HepG2 (cell line): ENCODE measurements around the gene GAS2L1. TPM values are rescaled to one million over a fixed set of nuclear protein-coding genes. Genes with fewer than 3 reads are reported as not detected.

Experiments used
- ATAC-seq: fragments of 200-7000 bp; cut with Tn5 transposase; 3 replicates; pipeline ENCODE4 v1.9.1; 2020; ENCODE audit warnings: mild to moderate bottlenecking, moderate library complexity
- BruUV-seq: library from RNA; stranded (reverse); fragments of 400-500 nt; replicated peaks from 2 replicates; lab custom pipeline; 2021; lab: Mats Ljungman, UMichigan
- CTCF ChIA-PET: fragments of 300-600 bp; formaldehyde crosslinking; extraction: SDS; loops from one replicate; lab custom pipeline; 2021; ENCODE audit warnings: low total read pairs, inconsistent platforms, low intra/inter-chr PET ratio; lab: Yijun Ruan, JAX
- POLR2A ChIA-PET: fragments of 350-600 bp; sonication (Branson Sonifier 250); formaldehyde crosslinking; loops from one replicate; lab custom pipeline; 2020; ENCODE audit warnings: antibody characterized with exemption, inconsistent platforms; lab: Yijun Ruan, JAX
- DNase-seq: peaks from one replicate; pipeline ENCODE4 v3.0.0-alpha.2; 2015; ENCODE audit warnings: low spot score
- FAIRE-seq: peaks from 3 replicates; lab custom pipeline; 2011; peaks lifted over from hg19 to GRCh38; lab: Jason Lieb, UNC
- H2AFZ ChIP-seq: one replicate; pipeline ENCODE4 v1.6.1; 2011; ENCODE audit warnings: low read length, inconsistent platforms
- H3K27ac ChIP-seq: fragments of 300-600 bp; 3 replicates; pipeline ENCODE4 v1.8.0; 2011; ENCODE audit warnings: mixed run types, mild to moderate bottlenecking, mixed read lengths, low read length, inconsistent platforms; ENCODE audit not compliant: insufficient read depth; ENCODE audit errors: extremely low read length
- H3K27me3 ChIP-seq, 2 experiments: fragments of 200-600 bp in 1 of 2; 2 replicates in 1 of 2; 3 replicates in 1 of 2; pipeline versions ENCODE4 v1.6.0 to v1.8.0; 2011; ENCODE audit warnings: low read length in 2 of 2, mild to moderate bottlenecking in 2 of 2, moderate library complexity in 2 of 2, inconsistent platforms in 1 of 2; ENCODE audit not compliant: insufficient read depth in 2 of 2, control insufficient read depth in 1 of 2
- H3K36me3 ChIP-seq, 2 experiments: fragments of 200-600 bp in 1 of 2; replicated peaks in 1 of 2; 2 replicates in 1 of 2; 3 replicates in 1 of 2; pipeline versions ENCODE4 v1.5.1 to v1.8.0; 2011; ENCODE audit warnings: low read length in 2 of 2, inconsistent platforms in 1 of 2; ENCODE audit not compliant: insufficient read depth in 2 of 2, control insufficient read depth in 1 of 2
- H3K4me1 ChIP-seq: 2 replicates; pipeline ENCODE4 v1.5.1; 2012; ENCODE audit warnings: low read length, inconsistent platforms; ENCODE audit not compliant: insufficient read depth
- H3K4me2 ChIP-seq: 2 replicates; pipeline ENCODE4 v1.6.0; 2011; ENCODE audit warnings: low read depth, low read length, inconsistent platforms
- H3K4me3 ChIP-seq, 3 experiments: fragments of 200-600 bp in 1 of 3; sonication (generic), shearing (Covaris generic) in 1 of 3; replicated peaks in 1 of 3; 2 replicates each; pipeline ENCODE4 v1.5.1; 2011 to 2016; ENCODE audit warnings: low read length in 3 of 3, inconsistent platforms in 2 of 3, low read depth in 2 of 3, mild to moderate bottlenecking in 2 of 3, control low read depth in 1 of 3, mixed read lengths in 1 of 3; ENCODE audit not compliant: insufficient read depth in 1 of 3
- H3K79me2 ChIP-seq: one replicate; pipeline ENCODE4 v1.6.1; 2011; ENCODE audit warnings: low read length, inconsistent platforms; ENCODE audit not compliant: insufficient read depth
- H3K9ac ChIP-seq: 2 replicates; pipeline ENCODE4 v1.6.0; 2011; ENCODE audit warnings: mild to moderate bottlenecking, low read depth, low read length, inconsistent platforms; ENCODE audit not compliant: insufficient read depth
- H3K9me3 ChIP-seq: 2 replicates; pipeline ENCODE4 v1.5.1; 2012; ENCODE audit warnings: mild to moderate bottlenecking, low read length
- H4K20me1 ChIP-seq: 2 replicates; pipeline ENCODE4 v1.6.0; 2011; ENCODE audit warnings: inconsistent platforms, mild to moderate bottlenecking, low read length, moderate library complexity; ENCODE audit not compliant: insufficient read depth
- ATF7 ChIP-seq, 2 experiments: fragments of 450-650 bp in 1 of 2; sonication (generic) in 1 of 2; formaldehyde crosslinking in 1 of 2; IDR thresholded peaks; 2 replicates each; pipeline versions ENCODE4 v1.4.0 to v1.6.1; 2016 to 2020; ENCODE audit warnings: antibody characterized with exemption in 1 of 2, mild to moderate bottlenecking in 1 of 2, missing genetic modification reagents in 1 of 2
- CSRNP2 ChIP-seq: sonication (generic); formaldehyde crosslinking; conservative IDR thresholded peaks from 2 replicates; pipeline ENCODE4 v1.8.0; 2022; ENCODE audit warnings: low read depth, missing genetic modification reagents
- HIC2 ChIP-seq: sonication (generic); formaldehyde crosslinking; IDR thresholded peaks from 2 replicates; pipeline ENCODE4 v1.9.0; 2022; ENCODE audit warnings: low read depth, missing genetic modification reagents
- NFE2 ChIP-seq: sonication (generic); formaldehyde crosslinking; IDR thresholded peaks from 2 replicates; pipeline ENCODE4 v1.4.0; 2020; ENCODE audit warnings: missing genetic modification reagents
- RFXANK ChIP-seq: IDR thresholded peaks from 2 replicates; pipeline ENCODE4 v1.6.1; 2016
- SP5 ChIP-seq: IDR thresholded peaks from 2 replicates; pipeline ENCODE4 v1.6.1; 2016; ENCODE audit warnings: low read depth, borderline replicate concordance
- TIGD3 ChIP-seq: sonication (generic); formaldehyde crosslinking; IDR thresholded peaks from 2 replicates; pipeline ENCODE4 v1.5.1; 2020; ENCODE audit warnings: mild to moderate bottlenecking, missing genetic modification reagents, borderline replicate concordance
- ZNF350 ChIP-seq: sonication (generic); formaldehyde crosslinking; IDR thresholded peaks from 2 replicates; pipeline ENCODE4 v1.4.0; 2020; ENCODE audit warnings: mild to moderate bottlenecking, low read depth, missing genetic modification reagents, borderline replicate concordance
- ZNF687 ChIP-seq: sonication (generic); formaldehyde crosslinking; IDR thresholded peaks from 2 replicates; pipeline ENCODE4 v1.5.1; 2020; ENCODE audit warnings: mild to moderate bottlenecking, missing genetic modification reagents, moderate library complexity
- WGBS: methylation state at CpG from one replicate; pipeline ENCODE4 v1.1.6; 2017; ENCODE audit warnings: low lambda C conversion rate; 5-methylcytosine and 5-hydroxymethylcytosine counted together
- in situ Hi-C: cut with HindIII; loops from 2 replicates; pipeline ENCODE4 v1.10.0; 2017; ENCODE audit warnings: low pct_unique_long_range_greater_than_20kb; ENCODE audit not compliant: extremely low pct_ligation_motif_present
- intact Hi-C: fragments of 100-400 bp; cut with micrococcal nuclease; formaldehyde crosslinking; loops from one replicate; pipeline ENCODE4 v1.10.0; 2022; ENCODE audit not compliant: unreplicated experiment
- polyA plus RNA-seq, 8 experiments: library from polyadenylated mRNA; depleted of rRNA in 3 of 8; stranded (reverse) in 7 of 8; unstranded in 1 of 8; fragments of >200 nt; fragmentation: Illumina TruSeq in 4 of 8; extraction: Trizol in 4 of 8; gene quantifications; 2 replicates each; pipeline versions ENCODE4 v1.2.1 to v1.2.3, GENCODE V29; 2011 to 2016; ENCODE audit warnings: low read depth in 4 of 8, missing spikeins in 1 of 8, mixed read lengths in 1 of 8; ENCODE audit not compliant: insufficient read depth in 1 of 8
- total RNA-seq, 5 experiments: library from RNA; depleted of rRNA; stranded (reverse); fragments of >200 nt; fragmentation: Illumina TruSeq; extraction: Trizol; gene quantifications; 2 replicates each; pipeline ENCODE4 v1.2.3, GENCODE V29; 2016; ENCODE audit warnings: low read depth in 1 of 5

GAS2L1 gene
- total and polyA plus RNA-seq, 2 of the 13 experiments (the other 11 are each of a cell fraction or from before 2014, with no cell fraction given): 1.8 to 3.3 TPM

GRCh38 chr22:29341849-29342127, 35.3 kb downstream of the GAS2L1 start:
- ATAC-seq (no peak), FAIRE-seq (no peak), DNase-seq (no peak)
- peak overlapping the region; percentile 38; the same call in 1 of the 2 replicates for H3K9ac ChIP-seq
- BruUV-seq: no TSS peak
- CTCF ChIA-PET: no interaction called here
- POLR2A ChIA-PET: no interaction called here
- peaks cover 32% of the 10 kb centered on the region for H3K4me1 ChIP-seq
- H3K9me3 ChIP-seq: no peaks in the 10 kb centered on the region
- no peak overlapping the region for H3K4me3 ChIP-seq
- no peaks in the 10 kb centered on the region for H3K79me2 ChIP-seq
- peak overlapping the region; percentile 54 for H3K27ac ChIP-seq
- H3K4me2 ChIP-seq: peak overlapping the region; percentile 56
- H3K27me3 ChIP-seq: no peaks in the 10 kb centered on the region
- no peak for TF ChIP-seq NFE2 (CRISPR knock-in tag)
- TF ChIP-seq ZNF350: peak; percentile 6; the same call in 1 of the 2 replicates
- TF ChIP-seq SP5: no peak
- in situ Hi-C loops (no loop called here), intact Hi-C loops (no loop called here)
- 79% methylated on average over 2 of the region's 2 CpGs for WGBS
- peaks cover 21 to 46% of the 10 kb centered on the region in 2 experiments; a peak in 4 of 5 replicates for H3K36me3 ChIP-seq
- H2AFZ ChIP-seq: no peak overlapping the region
- H4K20me1 ChIP-seq: no peaks in the 10 kb centered on the region

- FAIRE-seq (no peak), ATAC-seq (no peak; the same call in 1 of the 3 replicates), DNase-seq (peak; percentile 44)
- no TSS peak for BruUV-seq
- Histone ChIP-seq H3K27ac (peak overlapping the region; percentile 54), H3K9me3 (no peaks in the 10 kb centered on the region), H3K27me3 (no peaks in the 10 kb centered on the region), H3K4me3 (no peak overlapping the region; a peak in 1 of 6 replicates), H3K9ac (peak overlapping the region; percentile 38; the same call in 1 of the 2 replicates), H3K36me3 (peaks cover 18 to 43% of the 10 kb centered on the region in 2 experiments; a peak in 4 of 5 replicates), H4K20me1 (no peaks in the 10 kb centered on the region), H3K4me2 (peak overlapping the region; percentile 56), H2AFZ (no peak overlapping the region), H3K79me2 (no peaks in the 10 kb centered on the region), H3K4me1 (peaks cover 32% of the 10 kb centered on the region)
- intact Hi-C loops (no loop called here), in situ Hi-C loops (no loop called here)
- CTCF ChIA-PET: no interaction called here
- WGBS: 37% methylated on average over 6 of the region's 6 CpGs
- POLR2A ChIA-PET: interaction anchor here (0.8 to 1.0 kb wide), 2 partner anchors 41 to 211 kb away, joined by 3 to 4 read pairs; partner anchors contain the start of gene THOC5
- peak; percentile 52; the same call in 1 of the 2 replicates for TF ChIP-seq ZNF687 (CRISPR knock-in tag)
- no peak for TF ChIP-seq TIGD3 (CRISPR knock-in tag)
- no peak for TF ChIP-seq HIC2 (CRISPR knock-in tag)
- no peak for TF ChIP-seq RFXANK
- no peak for TF ChIP-seq ATF7 (IDR thresholded peaks at IDR 0.05)
- TF ChIP-seq ATF7 (CRISPR knock-in tag; IDR thresholded peaks at IDR 0.05): no peak
- TF ChIP-seq CSRNP2 (CRISPR knock-in tag): no peak
Observed at GRCh38 chr22:29342177-29342576, 35.7 kb downstream of the GAS2L1 start.
